ENCODE measurements around the gene PHF21A. TPM values are rescaled to one million over a fixed set of nuclear protein-coding genes. Genes with fewer than 3 reads are reported as not detected.
"Not testable (repeated sequence)": the region's sequence is repeated elsewhere in the genome, so short reads cannot be mapped to it uniquely, and the experiment has no call there.

The PHF21A gene
- total RNA-seq, 1 donor from 2014 or later, result 30.7 TPM

DNA sequence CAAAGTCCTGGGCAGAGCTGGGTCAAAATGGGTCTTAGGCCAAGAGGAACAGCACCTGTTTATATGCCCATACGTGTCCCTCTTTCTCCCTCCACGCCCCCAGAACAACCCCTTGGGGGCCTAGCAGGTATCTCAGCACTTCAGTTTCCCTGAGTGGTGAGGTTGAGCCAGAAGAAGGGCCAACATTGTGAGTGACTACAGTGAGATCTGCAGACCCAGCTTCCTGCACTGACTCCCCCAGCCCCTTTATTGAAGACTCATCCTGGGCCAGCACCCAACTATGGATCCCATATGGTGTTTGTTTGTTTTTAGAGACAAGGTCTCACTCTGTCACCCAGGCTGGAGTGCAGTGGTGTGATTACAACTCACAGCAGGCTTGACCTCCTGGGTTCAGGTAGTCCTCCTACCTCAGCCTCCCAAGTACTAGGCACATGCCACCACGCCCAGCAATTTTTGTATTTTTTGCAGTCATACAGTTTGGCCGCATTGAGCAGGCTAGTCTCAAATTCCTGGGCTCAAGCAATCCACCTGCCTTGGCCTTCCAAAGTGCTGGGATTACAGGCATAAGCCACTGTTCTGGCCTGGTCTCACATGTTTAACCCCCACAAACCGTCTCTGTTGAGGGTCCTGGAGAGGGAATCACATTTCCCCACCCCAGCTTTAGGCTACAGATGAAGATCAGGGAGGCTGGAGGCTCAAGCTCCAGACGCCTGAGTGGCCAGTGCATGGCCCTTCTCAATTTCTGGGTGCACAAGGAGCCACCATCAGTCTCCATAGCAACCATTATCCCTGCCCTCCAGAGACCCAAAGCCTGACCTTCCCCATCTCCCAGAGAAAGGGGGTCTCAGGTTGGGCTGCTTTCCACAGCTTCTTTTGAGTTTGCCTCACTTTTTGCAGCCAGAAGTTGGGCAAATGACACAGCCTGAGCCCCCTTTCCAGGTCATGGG, 200.4 kb downstream of the PHF21A start:
- no peak for DNase-seq

DNA sequence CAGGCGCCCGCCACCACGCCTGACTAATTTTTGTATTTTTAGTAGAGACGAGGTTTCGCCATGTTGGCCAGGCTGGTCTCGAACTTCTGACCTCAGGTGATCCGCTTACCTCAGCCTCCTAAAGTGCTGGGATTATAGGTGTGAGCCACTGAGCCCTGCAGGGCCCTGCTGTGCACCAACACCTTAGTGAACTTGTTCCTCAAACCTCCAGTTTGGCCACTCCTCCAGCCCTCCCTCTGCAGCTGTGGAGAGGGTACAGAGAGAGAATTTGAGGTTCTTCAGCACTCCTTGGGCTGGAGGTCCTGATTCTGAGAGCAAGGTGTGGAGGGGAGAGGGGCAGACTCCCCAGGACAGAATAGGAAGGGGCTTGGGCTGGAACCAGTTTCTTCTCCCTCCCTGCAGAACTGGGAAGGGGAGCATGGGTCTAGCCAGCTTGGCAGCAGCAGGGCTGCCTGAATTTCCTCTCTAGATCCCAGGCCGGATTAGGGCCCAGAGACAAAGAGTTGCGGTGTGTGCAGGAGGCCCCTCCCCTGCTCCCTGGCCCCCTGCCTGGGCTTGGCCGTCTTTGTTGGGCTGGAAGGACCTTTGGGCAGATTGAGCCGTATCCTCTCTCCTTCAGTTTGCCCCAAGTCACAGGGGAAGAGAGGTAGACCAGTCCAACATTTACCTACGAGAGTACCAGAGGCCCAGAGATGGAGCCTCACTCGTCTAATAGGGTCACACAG, 201.3 kb downstream of the PHF21A start:
- no peak for DNase-seq

DNA sequence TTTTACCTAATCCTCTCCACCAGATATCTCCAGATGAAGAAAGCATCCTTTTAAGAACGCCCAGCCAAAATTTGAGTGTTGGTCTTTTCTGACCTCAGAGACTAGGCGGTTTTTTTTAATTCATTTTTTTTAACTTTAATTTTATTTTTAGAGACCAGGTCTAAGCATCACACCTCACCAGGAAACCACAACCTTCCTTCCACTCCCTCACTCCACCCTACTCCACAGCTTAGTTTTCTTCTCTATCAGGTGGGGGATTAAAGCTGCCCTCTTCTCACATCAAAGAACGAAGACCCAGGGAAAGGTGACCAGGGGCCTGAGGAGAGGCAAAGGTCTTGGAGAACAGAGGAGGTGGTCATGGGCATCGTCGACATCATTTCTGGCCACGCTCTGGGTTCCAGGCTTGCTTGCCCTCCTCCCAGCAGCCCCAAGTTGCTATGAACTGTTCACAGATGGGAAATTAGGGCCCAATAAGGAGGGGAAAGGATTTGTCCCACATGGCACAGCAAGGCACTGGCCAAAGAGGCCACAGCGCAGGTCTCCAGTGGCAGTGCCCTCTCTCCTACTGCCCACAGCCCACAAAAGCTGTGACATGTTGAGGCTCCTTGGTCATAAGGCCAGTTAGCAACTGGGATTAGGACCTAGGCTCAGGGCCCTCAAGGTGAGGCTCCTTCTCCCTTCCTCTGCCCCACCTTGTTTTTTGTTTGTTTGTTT, 202.1 kb downstream of the PHF21A start:
- no peak for DNase-seq

DNA sequence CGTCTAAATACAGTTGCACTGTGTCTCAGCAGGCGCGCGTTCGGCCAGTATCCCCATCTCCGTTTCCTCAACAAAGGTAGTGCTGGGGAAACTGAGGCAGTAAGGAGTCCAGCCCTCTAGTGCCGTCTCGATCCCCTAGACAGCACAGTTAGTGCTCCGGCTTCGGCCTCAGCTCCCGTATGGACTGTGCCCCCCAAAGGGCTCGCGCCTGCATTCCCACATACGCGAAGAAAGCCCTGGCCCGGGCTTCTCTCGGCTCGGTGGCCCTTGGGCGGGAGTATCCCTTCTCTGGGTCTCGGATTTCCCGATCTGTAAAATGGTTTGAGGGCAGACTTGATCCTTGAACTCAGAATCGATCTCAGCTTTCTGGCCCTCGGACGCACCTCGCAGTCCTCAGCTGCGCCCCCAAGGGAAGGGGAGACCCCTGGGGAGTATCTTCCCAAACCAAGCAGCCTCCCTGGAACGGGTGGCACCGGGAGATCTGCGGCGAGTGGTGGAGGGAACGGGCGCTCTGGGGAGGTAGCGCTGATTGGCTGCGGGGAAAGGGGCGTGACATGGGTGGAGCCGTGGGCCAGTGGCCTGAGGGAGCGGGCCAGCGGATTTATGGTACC, 202.8 kb downstream of the PHF21A start:
- peak; percentile 72 for DNase-seq

DNA sequence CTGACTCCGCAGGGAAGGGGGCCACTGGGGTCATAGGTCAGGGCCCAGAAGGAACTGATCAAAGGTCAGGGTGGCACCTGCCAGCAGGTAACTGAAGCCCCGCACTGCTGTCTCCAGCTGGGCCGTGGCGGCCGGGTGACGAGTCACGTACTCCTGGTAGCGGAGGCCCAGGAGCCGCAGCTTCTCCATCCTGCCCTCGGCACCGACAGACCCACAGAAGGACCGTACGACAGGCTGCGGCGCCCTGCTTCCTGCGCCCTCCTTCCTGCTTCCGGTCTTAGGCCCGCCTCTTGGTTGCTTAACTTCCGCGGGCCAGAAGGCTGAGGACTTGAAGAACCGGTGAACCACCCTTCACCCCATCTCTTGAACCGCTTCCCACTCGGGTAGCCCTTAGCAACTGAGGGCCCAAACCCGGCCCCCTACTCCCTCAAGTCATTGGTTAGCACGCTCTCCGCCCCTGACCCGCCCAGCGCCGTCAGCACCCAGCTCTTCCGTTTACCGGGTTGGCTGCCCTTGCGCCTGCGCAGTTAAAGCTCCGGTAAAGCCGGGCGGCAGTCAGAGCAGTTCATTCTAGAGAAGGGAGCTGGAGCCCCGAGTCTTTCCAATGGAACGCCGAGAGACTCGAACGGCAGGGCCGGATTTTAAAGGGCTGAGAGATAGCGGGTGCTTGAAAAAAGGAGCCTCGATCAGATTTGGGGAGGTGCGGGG, 203.5 kb downstream of the PHF21A start, which contains the start of gene PEX16:
Gene PEX16 (minus strand): TSS at position 255 of the 708 bp plus-strand sequence. CDS start 66 bp downstream, at position 189.
- peak; percentile 96 for DNase-seq

DNA sequence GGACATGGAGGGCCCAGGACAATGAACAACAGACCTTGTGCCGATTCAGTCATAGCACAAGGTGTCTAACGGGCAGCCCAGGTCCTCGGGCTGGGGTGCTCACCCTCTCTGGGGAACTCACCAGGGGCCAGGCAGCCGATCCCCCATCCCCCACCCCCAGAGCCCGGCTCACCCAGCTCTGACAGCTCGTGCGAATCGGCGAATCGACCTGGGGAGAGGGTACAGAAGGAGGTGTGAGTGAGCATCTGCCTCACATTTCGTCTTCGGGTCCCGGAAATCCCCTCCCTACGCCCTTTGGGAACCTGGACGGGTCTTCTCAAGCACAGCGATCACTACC, 204.0 kb downstream of the PHF21A start:
- no peak for DNase-seq

DNA sequence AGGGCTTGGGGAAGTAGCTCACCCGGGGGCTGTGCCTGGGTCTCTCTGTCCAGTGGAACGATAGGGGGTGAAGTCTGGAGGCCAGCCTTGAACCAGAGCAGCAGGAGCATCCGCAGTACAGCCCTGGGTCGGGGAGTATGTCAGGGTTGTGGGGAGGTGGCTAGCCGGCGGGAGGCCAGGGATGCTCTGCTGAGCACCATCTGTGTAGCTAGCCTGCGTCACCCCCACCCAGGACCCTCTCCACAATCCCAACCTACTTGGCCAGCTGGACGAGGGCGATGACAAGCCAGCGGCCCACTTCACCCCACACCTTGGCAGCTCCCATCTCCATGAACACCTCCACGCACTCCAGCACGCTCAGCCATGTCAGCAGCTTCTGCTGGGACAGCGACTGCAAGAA, 205.8 kb downstream of the PHF21A start:
- no peak for DNase-seq

DNA sequence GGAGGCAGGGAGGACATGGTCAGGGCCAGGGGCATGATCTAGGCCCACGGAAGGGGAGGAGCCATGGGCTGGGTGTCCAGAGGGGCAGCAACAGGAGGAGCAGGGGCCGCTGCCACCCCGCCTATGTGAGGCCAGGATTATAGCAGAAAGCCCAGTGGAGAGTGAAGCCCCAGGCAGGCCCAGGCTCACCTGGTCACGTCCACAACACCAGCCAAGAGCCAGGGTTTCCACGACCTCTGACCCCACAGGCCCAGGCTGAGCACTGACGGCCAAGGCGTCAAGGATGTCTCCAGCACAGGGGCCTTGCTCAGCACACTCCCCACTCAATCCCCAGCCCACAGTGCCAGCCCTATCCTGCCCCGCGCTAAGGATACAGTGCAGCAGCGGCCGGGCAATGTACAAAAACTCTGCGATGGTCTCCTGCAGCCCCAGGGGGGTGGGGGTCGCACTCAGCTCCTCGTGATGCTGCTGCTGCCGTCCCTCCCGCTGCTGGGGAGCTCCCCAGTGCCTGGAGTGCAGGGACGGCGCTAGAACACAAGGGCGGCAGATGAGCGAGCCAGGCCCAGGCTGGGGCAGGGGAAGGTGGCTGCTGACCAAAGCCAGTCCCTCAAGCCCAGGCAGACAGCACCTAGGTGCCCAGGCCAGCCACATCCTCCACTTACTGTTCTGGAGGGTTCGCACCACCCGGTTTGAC, 207.2 kb downstream of the PHF21A start:
- no peak for DNase-seq

DNA sequence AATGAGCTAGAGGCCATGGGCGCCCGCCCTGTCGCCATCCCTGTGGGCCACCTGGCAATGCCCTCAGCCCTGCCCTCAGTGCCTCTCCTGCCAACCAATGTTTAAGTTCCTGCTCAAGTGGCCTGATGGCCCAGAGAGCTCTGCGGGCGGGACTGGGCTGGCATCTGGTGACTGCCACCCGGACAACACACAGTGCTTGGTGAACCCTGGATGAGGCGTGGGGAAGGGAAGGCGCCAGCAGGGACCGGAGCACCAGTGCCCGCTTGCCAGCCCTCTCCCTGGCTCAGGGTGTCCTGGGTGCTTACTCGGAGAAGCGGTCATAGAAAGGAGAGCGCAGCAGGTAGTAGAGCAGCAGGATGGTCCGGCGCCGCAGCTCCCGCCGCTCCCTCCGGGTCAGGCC, 207.7 kb downstream of the PHF21A start:
- no peak for DNase-seq

DNA sequence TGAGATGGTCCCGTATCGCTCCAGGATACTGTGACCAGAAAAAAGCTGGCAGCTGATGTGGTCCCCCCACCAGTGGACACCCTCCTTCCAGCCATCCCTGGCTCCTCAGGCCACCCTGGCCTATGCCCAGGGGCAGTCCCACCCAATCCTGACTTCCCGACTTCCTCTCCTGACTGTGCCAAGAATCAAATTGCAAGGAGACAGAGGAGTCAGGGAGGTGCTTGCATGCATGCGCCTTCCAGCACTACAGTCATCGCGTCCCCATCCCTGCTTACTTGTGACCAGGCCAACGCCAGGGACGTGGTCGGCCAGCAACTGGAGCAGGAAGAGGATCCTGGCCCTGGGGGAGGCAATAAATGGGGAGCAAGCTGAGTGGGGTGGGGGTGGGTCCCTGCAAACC, 210.6 kb downstream of the PHF21A start:
- DNase-seq, result no peak

DNA sequence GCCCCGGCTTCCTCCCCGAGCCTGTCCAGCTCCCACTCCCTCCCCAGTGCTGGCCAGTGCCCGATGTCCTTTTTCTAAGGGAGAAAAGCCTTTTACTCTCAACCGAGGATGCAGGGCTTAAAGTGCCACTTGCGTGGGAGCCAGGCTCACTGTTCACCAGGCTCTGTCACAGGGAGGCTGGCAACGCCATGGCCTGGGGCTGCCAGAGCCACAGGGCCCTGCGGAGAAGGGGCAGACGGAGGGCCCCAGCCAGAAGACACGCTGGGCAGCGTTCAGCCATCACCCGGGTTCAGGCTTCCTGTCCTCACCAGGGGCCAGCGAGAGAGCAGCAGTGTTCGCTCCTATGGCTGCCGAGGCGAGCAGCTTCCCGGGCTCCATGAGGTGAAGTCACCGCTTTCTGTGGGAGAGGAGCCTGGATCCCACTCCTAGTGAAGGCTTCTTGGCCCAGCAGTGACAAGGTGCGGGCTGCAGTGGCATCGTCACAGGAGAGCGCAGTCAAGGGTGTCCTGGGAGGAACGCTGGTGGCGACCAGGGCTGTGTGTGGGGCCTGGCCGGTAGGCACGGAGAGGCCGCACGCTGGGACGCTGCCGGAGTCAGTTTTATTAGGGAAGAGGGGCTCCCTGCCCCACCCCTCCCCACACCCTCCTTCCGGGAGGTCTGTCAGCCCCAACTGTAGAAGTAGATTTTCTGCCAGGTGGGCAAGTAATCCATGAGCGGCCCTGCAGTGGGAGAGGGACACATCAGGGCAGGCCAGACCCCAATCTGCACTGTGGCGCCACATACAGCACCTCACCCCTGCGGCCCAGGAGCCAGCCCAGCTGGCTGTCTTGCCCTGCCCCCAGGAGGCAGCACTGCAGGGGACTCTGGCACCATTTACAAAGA, 211.4 kb downstream of the PHF21A start:
- DNase-seq, result no peak

DNA sequence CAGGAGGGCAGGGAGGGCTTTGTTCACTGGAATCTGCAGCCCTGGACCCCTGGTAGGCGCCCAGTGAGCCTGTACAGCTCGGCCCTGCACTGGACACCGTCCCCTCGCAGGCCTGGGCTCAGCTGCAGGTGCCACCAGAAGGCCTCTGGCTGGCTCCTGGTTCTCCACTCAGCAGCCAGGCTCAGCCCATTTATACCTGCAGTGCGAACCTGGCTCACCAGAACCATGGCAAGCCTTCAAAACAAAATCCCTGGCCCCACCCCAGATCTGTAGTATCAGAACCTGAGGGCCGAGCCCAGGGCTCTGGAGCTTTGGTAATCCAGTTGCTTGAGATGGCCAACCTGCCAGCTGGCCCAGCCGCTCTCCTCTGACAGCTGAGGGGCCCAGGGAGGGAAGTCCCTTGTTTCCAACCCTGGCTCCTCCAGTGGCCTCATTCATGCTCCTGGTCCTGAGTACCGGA, 213.3 kb downstream of the PHF21A start:
- DNase-seq, result no peak

DNA sequence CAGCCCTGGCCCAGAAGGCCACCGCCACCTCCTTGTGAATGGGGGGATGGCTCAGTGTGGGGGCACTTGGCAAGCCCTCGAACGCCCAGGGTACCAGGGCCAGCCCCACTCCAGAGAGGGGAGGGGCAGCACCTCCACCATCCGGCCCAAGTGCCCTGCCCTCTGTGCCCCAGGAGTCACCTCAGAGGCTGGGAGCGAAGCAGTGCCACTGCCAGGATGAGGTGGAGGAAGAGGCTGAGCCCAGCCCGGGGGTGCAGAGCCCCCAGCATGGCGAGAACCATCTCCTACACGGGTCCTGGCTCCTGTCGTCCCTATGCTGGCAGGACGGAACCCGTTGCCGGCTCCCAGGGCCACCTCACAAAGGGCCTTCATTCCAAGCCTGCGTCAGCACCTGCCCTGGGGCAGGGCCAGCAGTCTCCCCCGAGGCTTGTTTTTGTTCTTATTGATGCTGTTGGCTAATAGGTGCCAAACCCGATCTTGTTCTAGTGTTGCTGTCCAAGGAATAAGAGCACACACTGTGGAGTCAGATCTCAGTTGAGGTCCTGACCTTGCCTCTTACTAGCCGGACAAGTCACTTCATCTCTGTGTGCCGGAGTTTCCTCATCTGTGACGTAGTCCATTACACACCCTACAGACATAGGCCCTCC, 214.2 kb downstream of the PHF21A start, which contains the start of gene FREY1:
Gene FREY1 (minus strand): TSS at position 307 of the 647 bp plus-strand sequence. CDS start 26 bp downstream, at position 281.
- no peak for DNase-seq

DNA sequence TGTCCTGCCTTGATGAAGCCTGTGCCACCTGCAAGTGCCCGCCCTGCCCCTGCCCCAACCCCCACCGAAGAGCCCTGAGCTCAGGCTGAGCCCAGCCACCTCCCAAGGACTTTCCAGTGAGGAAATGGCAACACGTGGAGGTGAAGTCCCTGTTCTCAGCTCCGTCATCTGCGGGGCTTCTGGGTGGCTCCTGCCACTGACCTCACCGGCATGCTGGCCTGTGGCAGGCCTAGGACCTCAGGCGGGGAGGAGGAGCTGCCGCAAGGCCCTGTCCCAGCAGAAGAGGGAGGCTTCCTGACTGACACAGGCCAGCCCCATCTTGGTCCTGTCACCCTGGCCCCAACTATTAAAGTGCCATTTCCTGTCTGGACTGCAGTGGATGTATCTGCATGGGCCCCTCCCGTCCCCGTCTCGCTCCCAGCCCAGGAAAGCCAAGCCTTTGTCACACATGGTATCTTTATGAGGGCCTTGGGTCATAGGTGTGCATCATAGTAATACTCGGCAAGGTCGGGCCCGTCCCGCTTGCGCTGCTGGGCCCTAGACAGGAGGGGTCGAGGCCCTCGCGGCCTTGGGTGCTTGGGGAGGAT, 215.1 kb downstream of the PHF21A start:
- DNase-seq, result no peak

DNA sequence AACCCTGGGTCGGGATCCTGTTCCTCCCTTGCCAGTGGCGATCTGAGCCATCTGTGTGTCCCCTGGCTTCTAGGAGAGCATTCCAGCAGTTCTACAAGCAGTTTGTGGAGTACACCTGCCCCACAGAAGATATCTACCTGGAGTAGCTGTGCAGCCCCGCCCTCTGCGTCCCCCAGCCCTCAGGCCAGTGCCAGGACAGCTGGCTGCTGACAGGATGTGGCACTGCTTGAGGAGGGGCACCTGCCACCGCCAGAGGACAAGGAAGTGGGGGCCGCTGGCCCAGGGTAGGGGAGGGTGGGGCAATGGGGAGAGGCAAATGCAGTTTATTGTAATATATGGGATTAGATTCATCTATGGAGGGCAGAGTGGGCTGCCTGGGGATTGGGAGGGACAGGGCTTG, 215.7 kb downstream of the PHF21A start:
- not testable (repeated sequence) for DNase-seq

DNA sequence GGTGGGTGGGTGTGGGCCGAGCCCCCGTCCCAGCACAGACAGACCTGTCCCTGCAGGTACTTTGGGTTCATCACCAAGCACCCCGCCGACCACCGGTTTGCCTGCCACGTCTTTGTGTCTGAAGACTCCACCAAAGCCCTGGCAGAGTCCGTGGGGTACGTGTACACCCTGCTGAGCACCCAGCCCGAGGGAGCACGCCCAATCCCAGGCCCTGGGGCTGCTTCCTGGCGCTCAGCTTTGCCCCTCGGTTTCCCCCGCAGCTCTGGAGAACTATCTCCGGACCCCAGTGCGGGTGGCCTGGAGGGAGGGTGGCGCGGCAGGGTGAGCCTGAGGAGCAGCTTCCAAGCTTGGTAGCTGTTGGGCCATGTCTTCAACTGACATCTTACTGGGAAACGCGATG, 216.2 kb downstream of the PHF21A start:
- DNase-seq, result no peak

DNA sequence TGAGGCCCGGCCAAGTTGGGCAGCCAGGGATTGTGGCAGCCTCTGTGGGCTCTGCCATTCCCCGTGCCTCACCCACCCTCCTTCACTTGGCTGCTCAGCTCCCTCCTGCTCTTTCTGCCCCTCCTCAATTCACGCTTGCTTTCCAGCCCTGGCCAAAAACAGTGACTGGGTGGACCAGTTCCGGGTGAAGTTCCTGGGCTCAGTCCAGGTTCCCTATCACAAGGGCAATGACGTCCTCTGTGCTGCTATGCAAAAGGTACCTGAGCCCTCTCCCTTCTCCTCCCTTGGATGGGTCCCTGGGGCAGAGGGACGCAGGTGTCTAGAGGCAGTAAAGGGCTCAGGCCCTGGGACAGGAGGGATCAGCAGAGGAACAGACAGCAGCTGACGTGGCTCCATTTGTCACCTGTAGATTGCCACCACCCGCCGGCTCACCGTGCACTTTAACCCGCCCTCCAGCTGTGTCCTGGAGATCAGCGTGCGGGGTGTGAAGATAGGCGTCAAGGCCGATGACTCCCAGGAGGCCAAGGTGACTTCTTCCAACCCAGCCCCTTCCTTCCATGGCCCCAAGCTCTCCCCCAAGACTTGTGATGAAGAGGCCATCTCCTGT, 216.8 kb downstream of the PHF21A start:
- DNase-seq, result no peak
